Measurements from ENCODE around the gene TTC34.
"Not testable (repeated sequence)": the region's sequence is repeated elsewhere in the genome, so short reads cannot be mapped to it uniquely, and the experiment has no call there.

DNA sequence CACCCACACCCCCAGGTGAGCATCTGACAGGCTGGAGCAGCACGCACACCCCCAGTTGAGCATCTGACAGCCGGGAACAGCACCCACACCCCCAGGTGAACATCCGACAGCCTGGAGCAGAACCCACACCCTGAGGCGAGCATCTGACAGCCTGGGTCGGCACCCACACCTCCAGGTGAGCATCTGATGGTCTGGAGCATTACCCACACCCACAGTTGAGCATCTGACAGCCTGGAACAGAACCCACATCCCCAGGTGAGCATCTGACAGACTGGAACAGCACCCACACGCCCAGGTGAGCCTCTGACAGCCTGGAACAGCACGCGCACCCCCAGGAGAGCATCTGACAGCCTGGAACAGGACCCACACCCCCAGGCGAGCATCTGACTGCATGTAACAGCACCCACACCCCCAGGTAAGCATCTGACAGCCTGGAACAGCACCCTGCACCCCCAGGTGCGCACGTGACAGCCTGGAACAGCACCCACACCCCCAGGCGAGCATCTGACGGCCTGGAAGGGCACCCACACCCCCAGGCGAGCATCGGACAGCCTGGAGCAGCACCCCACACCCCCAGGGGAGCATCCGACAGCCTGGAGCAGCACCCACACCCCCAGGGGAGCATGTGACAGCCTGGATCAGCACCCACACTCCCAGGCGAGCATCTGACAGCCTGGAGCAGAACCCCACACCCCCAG lies 113.7 kb downstream of the TTC34 start:
- TF ChIP-seq, protein P1, sequence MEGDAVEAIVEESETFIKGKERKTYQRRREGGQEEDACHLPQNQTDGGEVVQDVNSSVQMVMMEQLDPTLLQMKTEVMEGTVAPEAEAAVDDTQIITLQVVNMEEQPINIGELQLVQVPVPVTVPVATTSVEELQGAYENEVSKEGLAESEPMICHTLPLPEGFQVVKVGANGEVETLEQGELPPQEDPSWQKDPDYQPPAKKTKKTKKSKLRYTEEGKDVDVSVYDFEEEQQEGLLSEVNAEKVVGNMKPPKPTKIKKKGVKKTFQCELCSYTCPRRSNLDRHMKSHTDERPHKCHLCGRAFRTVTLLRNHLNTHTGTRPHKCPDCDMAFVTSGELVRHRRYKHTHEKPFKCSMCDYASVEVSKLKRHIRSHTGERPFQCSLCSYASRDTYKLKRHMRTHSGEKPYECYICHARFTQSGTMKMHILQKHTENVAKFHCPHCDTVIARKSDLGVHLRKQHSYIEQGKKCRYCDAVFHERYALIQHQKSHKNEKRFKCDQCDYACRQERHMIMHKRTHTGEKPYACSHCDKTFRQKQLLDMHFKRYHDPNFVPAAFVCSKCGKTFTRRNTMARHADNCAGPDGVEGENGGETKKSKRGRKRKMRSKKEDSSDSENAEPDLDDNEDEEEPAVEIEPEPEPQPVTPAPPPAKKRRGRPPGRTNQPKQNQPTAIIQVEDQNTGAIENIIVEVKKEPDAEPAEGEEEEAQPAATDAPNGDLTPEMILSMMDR (IDR thresholded peaks at IDR 0.05): not testable (repeated sequence)
- not testable (repeated sequence) for TF ChIP-seq POLR2AphosphoS5, POLR2A (IDR thresholded peaks at IDR 0.05)
